SKM-1 treated with dmso at 0.1 percent for 144 hours (cell line): ENCODE data around the gene C3orf20.

Experiments used
- DNase-seq: peaks from one replicate; lab custom pipeline; 2025; ENCODE audit not compliant: unreplicated experiment; lab: John Stamatoyannopoulos, UW

C3orf20 gene

GRCh38 chr3:14698601-14699244 is 23.8 kb downstream of the C3orf20 start:
- no peak for DNase-seq

GRCh38 chr3:14699643-14700042 is 24.7 kb downstream of the C3orf20 start:
- DNase-seq = no peak

- DNase-seq = no peak
These were observed 25.9 kb downstream of the C3orf20 start for GRCh38 chr3:14700891-14701290.

GRCh38 chr3:14701676-14702075 is 26.7 kb downstream of the C3orf20 start:
- no peak for DNase-seq

GRCh38 chr3:14703128-14703750 is 28.3 kb downstream of the C3orf20 start:
- no peak for DNase-seq

GRCh38 chr3:14703791-14704190 is 28.9 kb downstream of the C3orf20 start:
- no peak for DNase-seq

GRCh38 chr3:14706096-14706495 is 31.2 kb downstream of the C3orf20 start:
- DNase-seq = no peak

GRCh38 chr3:14716591-14716990 is 41.6 kb downstream of the C3orf20 start:
- DNase-seq = no peak

- DNase-seq = no peak
These were observed 42.4 kb downstream of the C3orf20 start for GRCh38 chr3:14717307-14717706.

- DNase-seq = no peak
These were observed 43.6 kb downstream of the C3orf20 start for GRCh38 chr3:14718539-14718938.

GRCh38 chr3:14719006-14719405 is 44.1 kb downstream of the C3orf20 start:
- no peak for DNase-seq

GRCh38 chr3:14721126-14721864 is 46.4 kb downstream of the C3orf20 start:
- DNase-seq = no peak

GRCh38 chr3:14725013-14725412 is 50.1 kb downstream of the C3orf20 start:
- DNase-seq = no peak

- DNase-seq = no peak
These were observed 50.9 kb downstream of the C3orf20 start for GRCh38 chr3:14725564-14726440.

- DNase-seq = no peak
These were observed 51.5 kb downstream of the C3orf20 start for GRCh38 chr3:14726441-14726780.

GRCh38 chr3:14728113-14728512 is 53.2 kb downstream of the C3orf20 start:
- DNase-seq = no peak

GRCh38 chr3:14730703-14731382 is 55.9 kb downstream of the C3orf20 start:
- DNase-seq = no peak

- DNase-seq = no peak
These were observed 66.0 kb downstream of the C3orf20 start for GRCh38 chr3:14740983-14741382.

GRCh38 chr3:14741510-14741909 is 66.6 kb downstream of the C3orf20 start:
- no peak for DNase-seq

- no peak for DNase-seq
These were observed 69.6 kb downstream of the C3orf20 start for GRCh38 chr3:14744556-14744955.

- DNase-seq = no peak
These were observed 75.7 kb downstream of the C3orf20 start for GRCh38 chr3:14750650-14751049.
